ENCODE results near the gene CD40LG.

CD40LG gene

DNA sequence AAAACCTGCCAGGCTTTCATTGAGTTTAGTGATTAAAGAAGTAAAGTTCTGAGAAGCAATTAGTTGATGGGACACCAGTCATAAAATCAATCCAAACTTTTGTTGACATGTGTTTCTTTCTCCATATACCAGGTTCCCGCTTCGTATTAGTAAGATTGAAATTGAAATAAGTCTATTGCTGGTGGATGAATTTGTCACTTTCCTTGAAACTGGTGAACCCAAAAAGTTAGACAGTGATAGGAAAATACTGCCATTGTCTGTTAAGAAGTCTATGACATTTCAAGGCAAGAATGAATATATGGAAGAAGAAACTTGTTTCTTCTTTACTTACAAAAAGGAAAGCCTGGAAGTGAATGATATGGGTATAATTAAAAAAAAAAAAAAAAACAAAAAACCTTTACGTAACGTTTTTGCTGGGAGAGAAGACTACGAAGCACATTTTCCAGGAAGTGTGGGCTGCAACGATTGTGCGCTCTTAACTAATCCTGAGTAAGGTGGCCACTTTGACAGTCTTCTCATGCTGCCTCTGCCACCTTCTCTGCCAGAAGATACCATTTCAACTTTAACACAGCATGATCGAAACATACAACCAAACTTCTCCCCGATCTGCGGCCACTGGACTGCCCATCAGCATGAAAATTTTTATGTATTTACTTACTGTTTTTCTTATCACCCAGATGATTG, at the start of gene CD40LG:
Gene CD40LG, plus strand, starts transcription at position 482 of the 684 bp plus-strand sequence. Its CDS starts 91 bp downstream, at position 573.
- no peak for DNase-seq (ENCODE audit: low spot score)

DNA sequence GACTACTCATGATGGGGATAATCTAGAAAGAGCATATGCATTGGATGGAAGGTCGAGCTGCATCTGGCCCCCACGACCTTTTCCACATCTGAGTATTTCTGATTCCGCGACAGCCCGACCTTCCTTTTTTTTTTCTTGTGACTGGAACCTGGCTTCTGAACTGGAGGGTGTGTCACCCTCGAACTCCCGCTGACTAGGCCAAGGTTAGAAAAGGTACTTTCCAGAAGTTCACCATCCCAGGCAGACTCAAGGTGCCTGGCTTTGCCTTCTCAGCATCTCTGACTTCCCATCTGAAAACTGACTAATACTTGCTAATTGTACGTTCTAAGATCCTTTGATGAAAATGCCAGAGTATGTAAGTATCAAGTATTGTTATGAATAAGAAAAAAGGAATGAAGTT, 49.3 kb upstream of the CD40LG start:
- no peak for DNase-seq (ENCODE audit: low spot score)

DNA sequence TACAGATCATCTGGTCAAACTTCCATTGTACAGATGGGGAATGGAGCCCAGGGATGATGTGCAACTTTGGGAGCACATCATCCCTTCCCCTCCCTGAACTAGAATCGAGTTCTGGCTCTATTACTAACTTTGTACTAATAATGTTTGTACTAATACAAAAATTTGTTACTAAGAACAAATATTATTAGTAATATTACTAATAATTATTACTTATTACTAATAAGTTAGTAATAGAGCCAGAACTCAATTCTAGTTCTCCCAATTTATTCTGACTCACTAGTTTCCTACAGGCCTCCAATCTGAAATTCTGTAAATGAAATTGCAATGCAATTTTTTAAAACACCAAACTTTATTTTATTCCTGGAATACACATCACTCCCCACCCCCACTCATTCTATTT, 47.9 kb upstream of the CD40LG start:
- no peak for DNase-seq (ENCODE audit: low spot score)

DNA sequence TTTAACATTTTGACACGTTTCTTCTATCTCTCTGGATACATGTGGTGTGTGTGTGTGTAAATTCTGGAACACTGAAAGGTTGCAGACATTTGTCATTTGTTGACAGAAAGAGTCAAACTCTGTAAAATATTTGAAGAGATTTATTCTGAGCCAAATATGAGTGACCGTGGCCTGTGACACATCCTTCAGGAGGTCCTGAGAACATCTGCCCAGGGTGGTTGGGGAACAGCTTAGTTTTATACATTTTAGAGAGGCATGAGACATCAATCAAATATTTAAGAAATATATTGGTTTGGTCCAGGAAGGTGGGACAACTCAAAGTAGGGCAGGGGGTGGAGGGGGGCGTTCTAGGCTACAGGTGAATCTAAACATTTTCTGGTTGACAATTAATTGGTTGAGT, 40.7 kb upstream of the CD40LG start:
- DNase-seq (ENCODE audit: low spot score), result no peak

GRCh38 chrX:136608295-136608933, 39.5 kb upstream of the CD40LG start:
- DNase-seq (ENCODE audit: low spot score), result no peak

DNA sequence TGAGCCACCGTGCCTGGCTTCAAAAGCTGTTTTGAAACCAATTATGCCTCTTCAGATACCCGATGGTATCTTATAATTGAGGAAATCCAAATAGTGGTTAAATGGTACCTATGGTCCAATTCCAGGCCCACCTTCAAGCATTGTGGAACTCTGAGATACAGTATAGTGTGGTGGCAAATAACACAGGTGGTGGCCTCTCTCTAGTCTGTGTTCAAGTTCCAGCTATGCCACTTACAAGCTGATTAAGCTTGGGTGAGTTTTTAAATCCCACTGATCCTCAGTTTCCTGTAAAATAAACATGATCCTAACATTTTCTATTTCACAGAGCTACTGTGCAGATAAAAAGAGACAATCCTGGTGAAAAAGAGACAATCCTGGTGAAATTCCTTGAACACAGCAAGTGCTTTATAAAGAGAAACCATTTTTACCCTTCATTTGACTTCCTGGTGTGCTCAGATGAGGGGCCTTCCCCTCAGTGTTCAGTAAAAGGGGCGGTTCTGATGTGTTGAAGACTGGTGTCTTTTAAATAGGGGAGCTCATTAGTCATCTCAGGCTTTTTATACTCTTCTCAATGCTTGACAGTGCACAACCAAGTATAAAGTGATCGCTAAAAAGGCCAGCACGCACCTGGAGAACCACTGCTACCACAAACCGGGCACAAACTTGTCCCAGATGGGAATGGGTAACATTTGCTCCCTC, 30.8 kb upstream of the CD40LG start:
- no peak for DNase-seq (ENCODE audit: low spot score)

DNA sequence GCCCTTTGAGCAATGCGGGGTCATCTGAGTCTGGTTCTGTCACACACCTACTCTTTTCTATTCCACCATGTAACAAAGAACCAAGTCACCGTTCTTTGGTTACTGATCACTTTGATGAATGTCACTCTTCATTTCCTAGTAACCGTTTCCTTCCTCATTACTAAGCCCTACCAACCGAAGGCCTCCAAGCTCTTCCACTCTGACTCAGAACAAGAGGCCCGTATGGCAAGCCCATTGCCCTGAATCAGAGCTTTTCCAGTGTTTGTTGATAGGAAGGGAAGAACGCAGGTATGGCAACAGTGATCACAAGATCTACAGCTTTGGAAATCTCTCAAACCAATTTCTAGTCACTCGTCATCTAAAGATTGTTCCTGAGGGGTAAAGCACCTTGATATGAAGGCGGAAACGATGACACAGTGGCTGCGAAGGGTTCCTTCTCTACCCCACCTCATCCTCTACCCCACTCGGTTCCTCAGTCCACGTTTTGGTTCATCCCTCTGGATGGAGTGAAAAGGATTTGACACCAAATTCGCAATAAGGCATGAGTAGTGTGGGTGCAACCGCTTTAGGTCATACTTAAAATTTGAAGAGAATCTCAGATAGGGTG, 28.0 kb upstream of the CD40LG start:
- DNase-seq (ENCODE audit: low spot score), result no peak

- no peak for DNase-seq (ENCODE audit: low spot score)
Observed at GRCh38 chrX:136620780-136621179, 27.2 kb upstream of the CD40LG start.

DNA sequence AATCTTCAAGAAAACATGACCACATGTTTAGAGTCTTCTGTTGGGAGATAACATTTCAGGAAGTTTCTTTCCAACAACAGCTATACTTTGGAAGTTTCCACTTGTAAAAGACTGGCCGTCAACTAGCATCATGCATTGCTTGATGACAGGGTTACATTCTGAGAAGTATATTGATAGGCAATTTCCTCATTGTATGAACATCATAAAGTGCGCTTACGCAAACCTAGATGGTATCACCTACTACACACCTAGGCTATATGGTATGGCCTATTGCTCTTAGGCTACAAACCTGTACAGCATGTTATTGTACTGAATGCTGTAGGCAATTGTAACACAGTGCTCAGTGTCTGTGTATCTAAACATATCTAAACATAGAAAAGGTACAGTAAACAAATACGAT, 25.4 kb upstream of the CD40LG start:
- DNase-seq (ENCODE audit: low spot score), result no peak

DNA sequence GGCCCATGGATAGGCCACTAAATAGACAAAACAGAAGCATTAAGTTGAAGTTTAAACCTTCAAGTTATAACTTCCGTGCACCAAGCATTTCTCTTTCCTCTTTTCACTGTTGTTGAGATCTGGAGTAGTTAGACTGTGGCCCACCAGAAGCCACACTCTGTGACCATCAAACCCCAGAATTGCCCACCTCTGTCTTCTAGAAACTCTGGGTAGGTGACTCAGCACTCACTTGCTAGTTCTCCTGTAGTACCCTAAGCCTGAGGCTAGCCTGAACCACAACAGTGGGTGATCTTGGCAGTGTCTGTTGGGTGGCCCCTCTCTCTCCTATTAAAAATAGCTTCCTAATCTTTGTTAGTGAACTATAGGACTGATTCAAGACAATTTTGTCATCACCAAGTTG, 24.6 kb upstream of the CD40LG start:
- DNase-seq (ENCODE audit: low spot score), result no peak

DNA sequence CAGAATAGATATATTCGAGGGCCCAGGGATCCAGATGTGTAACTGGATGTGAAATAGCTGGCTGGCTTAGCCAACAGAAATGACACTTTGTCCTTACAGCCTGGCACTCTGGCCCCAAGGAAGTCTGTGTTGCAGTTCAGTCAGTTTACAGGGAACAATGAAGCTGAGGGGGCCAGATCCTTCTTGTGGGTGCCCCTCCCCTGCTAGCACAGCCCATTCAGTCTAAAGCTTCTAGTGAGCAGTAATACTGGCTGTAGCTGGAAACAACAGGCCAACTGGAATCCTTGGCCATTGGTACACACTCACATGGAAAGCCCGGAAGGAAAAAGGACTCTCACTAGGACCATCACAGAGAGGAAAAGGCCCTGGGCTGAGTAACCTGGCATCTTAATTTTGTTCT, 22.7 kb upstream of the CD40LG start:
- no peak for DNase-seq (ENCODE audit: low spot score)

GRCh38 chrX:136626237-136626636, 21.7 kb upstream of the CD40LG start:
- no peak for DNase-seq (ENCODE audit: low spot score)

DNA sequence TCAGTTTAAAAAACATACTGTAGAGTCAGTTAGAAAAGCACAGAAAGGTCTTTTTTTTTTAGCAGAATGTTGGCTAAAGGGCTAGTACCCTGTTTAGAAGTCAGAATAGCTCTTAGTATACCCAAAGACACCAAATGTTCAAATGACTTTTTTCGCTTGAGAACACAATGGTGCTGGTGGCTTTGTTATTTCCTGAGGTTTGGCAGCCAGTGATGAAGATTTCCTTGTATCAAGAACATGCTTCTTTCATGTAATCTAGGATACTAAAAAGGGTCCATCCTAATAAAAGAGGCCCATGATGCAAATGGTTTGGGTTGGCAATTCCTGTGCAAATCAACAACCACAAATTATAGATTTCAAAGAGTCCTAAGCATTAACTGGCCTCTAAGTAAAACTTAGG, 21.1 kb upstream of the CD40LG start:
- no peak for DNase-seq (ENCODE audit: low spot score)

DNA sequence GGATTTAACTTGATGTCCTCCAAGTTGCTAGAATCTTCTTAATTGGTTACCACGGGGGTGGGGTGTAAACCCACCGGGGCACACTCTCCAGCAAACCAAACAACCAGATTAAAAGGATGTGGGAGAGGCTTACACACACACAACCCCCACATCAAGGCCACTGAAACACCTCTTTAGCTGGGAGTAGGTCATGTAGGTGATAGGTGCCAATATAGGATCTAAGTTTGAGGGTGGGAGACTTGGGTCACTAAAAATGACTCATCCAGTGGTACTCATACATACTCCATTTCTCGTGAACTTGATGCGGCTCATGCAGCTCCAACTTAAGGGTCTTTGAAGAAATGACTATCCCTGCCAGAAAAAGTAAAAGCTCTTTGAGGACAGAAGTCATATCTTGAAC, 20.5 kb upstream of the CD40LG start:
- DNase-seq (ENCODE audit: low spot score), result no peak

DNA sequence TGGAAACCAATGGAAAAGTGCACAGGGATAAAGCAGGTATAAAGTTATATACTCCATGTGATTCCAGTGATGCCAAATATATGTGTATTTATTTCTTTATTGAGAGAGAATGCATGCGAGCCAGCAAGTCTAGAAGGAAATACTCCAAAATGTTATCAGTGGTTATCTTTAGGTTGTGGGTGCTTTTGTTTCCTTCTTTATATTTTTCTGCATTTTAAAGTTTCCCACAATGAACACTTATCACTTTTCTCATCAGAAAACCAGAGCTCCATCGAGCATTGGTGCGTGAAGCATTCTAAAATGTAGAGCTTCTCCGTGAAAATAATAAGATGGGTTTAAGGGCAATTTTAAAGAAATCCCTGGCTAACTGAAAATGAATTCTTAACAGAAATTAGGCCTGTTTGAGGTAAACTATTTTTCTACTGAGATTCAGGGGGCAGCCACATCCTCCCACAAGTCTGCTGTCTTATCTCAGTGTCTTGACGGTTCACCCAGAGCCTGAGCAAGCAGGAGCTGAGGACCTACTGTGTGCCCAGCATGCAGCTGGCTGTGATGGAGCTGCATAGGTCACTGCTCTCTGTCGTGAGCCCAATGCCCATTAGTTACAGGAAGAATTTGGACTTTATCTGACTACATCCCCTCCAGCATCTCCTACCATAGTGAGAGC, 18.7 kb upstream of the CD40LG start:
- DNase-seq (ENCODE audit: low spot score), result no peak

DNA sequence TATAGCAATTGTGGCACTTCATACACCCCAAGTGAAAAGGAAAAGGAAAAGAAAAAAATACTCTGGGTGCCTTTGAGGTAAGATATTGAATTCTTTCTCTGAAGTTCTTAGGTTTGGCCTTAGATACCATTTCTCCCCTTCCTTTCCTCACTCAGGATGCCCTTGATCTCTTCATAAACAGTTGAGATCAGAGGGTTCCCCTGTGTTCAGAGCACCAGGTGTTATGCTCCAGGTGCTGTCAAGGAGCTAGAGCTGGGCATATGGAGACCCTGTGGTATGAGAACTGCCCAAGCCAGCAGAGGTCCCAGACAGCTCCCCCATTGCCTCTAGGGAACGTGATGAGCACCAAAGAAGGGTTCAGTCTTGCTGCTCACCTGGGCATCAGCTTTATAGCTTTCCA, 17.1 kb upstream of the CD40LG start:
- no peak for DNase-seq (ENCODE audit: low spot score)

- no peak for DNase-seq (ENCODE audit: low spot score)
Observed at GRCh38 chrX:136635235-136635634, 12.7 kb upstream of the CD40LG start.

DNA sequence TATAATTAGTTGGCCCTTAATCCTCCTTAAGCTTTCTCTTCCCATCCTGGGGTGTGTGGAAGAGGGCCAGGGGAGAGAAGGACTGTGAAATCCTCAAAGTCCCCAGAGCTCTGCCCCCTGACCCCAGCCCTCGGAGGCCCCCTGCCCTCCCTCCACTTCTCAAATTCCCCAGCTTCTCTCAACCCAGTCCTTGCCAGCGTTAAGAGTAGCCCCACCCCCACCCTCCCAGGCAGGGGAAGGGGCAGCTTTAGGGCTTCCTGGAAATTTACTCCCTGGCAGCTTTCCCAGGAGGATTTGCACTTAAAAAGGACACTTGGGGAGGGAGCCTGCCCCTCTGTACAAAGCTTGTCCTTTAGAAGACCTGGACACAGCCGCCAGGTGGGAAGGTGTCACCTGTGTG, 11.8 kb upstream of the CD40LG start:
- DNase-seq (ENCODE audit: low spot score), result no peak

DNA sequence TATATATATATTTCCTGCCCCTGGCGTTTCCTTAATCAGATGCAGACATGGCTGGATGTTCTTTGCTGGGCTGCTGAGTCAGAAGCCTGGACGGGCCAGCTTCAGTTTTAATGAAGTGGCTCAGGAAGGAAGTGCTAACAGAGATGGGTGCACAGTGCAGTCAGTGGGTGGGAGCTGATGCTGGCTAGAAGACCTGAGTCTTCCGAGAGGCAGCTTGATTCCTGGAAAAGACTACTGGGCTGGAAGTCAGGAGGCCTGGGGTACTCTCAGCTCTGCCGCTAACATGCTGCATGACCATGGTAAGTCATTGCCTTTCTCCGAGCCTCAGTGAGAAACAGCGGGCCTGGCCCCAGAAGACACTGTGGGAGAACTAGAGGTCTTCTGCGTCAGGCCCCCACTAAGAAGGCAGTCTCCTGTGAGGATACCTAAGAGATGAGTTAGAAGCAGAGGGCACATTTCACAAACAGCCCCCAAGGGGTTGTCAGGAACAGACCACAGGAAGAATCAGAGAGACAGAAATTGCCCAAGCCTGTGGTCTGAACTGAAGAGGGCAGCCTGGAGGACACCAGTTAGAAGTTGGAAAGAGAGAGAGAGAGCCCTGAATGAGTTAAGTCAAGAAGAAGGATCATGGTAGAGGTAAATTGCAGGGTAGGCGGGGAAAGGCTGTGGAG, 8.3 kb upstream of the CD40LG start:
- no peak for DNase-seq (ENCODE audit: low spot score)

GRCh38 chrX:136643243-136643642, 4.7 kb upstream of the CD40LG start:
- DNase-seq (ENCODE audit: low spot score), result no peak

DNA sequence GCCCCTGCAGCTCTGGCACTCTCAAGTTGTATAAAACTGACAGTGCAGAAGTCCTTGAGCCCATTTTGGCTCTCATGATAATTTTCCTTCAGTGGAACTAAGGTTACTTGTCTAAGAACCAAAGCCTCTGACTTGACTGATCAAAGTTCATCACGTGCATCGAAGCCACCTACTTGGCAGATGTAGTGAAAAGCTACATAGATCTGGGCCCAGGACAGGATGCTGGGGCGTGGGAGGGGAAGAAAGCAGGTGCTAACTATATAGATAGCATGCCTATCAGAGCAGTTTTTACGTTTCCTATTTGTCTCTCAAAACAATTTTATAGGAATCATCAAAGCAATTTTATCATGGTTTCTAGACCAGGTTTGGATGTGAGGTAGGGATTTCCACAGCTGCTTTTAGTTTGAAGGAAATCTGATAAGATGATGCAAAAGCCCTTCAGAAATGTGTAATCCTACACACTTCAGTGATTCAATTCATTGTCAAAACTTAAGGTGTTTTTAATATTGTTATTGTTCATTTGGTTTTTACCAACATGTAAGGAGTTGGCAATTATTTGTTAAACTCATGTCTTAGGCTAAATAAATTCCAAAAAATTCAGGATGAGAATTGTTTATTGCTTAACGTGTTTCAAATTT, 1.2 kb upstream of the CD40LG start:
- no peak for DNase-seq (ENCODE audit: low spot score)
